SK-N-SH (cell line): ENCODE measurements around the gene GRIN1. TPM values are rescaled to one million over a fixed set of nuclear protein-coding genes. Genes with fewer than 3 reads are reported as not detected.

ENCODE experiments used
- CTCF ChIA-PET: fragments of 300-600, 350-600 bp; formaldehyde crosslinking; extraction: SDS; loops from one replicate; lab custom pipeline; 2021; lab: Yijun Ruan, JAX
- POLR2A ChIA-PET: fragments of 350-600 bp; sonication (Branson Sonifier 250); formaldehyde crosslinking; extraction: SDS; loops from one replicate; lab custom pipeline; 2020; ENCODE audit warnings: antibody characterized with exemption, inconsistent platforms; lab: Yijun Ruan, JAX
- DNase-seq: peaks from one replicate; pipeline ENCODE4 v3.0.0; 2012
- H2AFZ ChIP-seq: fragments of 200-600 bp; sonication (generic); 2 replicates; pipeline ENCODE4 v1.8.1; 2016; ENCODE audit warnings: antibody characterized with exemption, mild to moderate bottlenecking, low read depth
- H3F3A ChIP-seq: fragments of 200-600 bp; sonication (generic); replicated peaks from 2 replicates; pipeline ENCODE3; 2016; ENCODE audit warnings: antibody characterized with exemption, mild to moderate bottlenecking; ENCODE audit not compliant: insufficient read depth
- H3K27ac ChIP-seq, 2 experiments: fragments of 200-500 bp in 1 of 2; fragments of 200-600 bp in 1 of 2; sonication (Bioruptor generic) in 1 of 2; sonication (generic), shearing (Covaris generic) in 1 of 2; 2 replicates each; pipeline versions ENCODE4 v1.5.1 to v1.6.1; 2014 to 2016; ENCODE audit warnings: low read depth in 2 of 2, inconsistent platforms in 1 of 2, low read length in 1 of 2, mild to moderate bottlenecking in 1 of 2, mixed read lengths in 1 of 2
- H3K27me3 ChIP-seq: fragments of 200-600 bp; sonication (generic), shearing (Covaris generic); 2 replicates; pipeline ENCODE4 v1.6.1; 2016; ENCODE audit warnings: mixed run types; ENCODE audit not compliant: insufficient read depth
- H3K36me3 ChIP-seq, 2 experiments: fragments of 200-500 bp in 1 of 2; fragments of 200-600 bp in 1 of 2; sonication (Bioruptor generic) in 1 of 2; sonication (generic) in 1 of 2; replicated peaks in 1 of 2; 2 replicates each; pipeline versions ENCODE3 to v1.5.1; 2014 to 2016; ENCODE audit warnings: low read length in 1 of 2, mild to moderate bottlenecking in 1 of 2; ENCODE audit not compliant: insufficient read depth in 2 of 2, control insufficient read depth in 1 of 2
- H3K4me1 ChIP-seq, 2 experiments: fragments of 200-500 bp in 1 of 2; fragments of 200-600 bp in 1 of 2; sonication (Bioruptor generic) in 1 of 2; sonication (generic), shearing (Covaris generic) in 1 of 2; 2 replicates each; pipeline versions ENCODE4 v1.5.1 to v1.6.1; 2014 to 2016; ENCODE audit warnings: low read depth in 1 of 2, low read length in 1 of 2, mixed run types in 1 of 2; ENCODE audit not compliant: insufficient read depth in 2 of 2, control insufficient read depth in 1 of 2
- H3K4me2 ChIP-seq: fragments of 200-600 bp; sonication (generic), shearing (Covaris generic); 2 replicates; pipeline ENCODE4 v1.6.1; 2017; ENCODE audit warnings: mixed run types
- H3K4me3 ChIP-seq, 2 experiments: fragments of 200-500 bp in 1 of 2; fragments of 200-600 bp in 1 of 2; sonication (Bioruptor generic) in 1 of 2; sonication (generic), shearing (Covaris generic) in 1 of 2; 2 replicates each; pipeline versions ENCODE4 v1.5.1 to v1.8.1; 2014 to 2016; ENCODE audit warnings: low read depth in 2 of 2, inconsistent platforms in 1 of 2, low read length in 1 of 2, mild to moderate bottlenecking in 1 of 2, mixed read lengths in 1 of 2, moderate library complexity in 1 of 2
- H3K79me2 ChIP-seq: fragments of 200-600 bp; sonication (generic); 2 replicates; pipeline ENCODE4 v1.8.1; 2017; ENCODE audit warnings: mild to moderate bottlenecking; ENCODE audit not compliant: insufficient read depth
- H3K9ac ChIP-seq: fragments of 200-600 bp; sonication (generic); 2 replicates; pipeline ENCODE4 v1.6.1; 2017; ENCODE audit warnings: mixed run types
- H3K9me2 ChIP-seq: fragments of 200-600 bp; sonication (generic); 2 replicates; pipeline ENCODE4 v1.6.1; 2017; ENCODE audit warnings: mixed run types
- H3K9me3 ChIP-seq: fragments of 200-600 bp; sonication (generic); 2 replicates; pipeline ENCODE4 v1.6.1; 2017; ENCODE audit warnings: mixed run types, mild to moderate bottlenecking, moderate library complexity
- H4K20me1 ChIP-seq: fragments of 200-600 bp; sonication (generic); 2 replicates; pipeline ENCODE4 v1.6.1; 2017; ENCODE audit warnings: mild to moderate bottlenecking, mixed run types; ENCODE audit not compliant: insufficient read depth
- IRF3 ChIP-seq: fragments of 150-350 bp; IDR thresholded peaks from 2 replicates; pipeline ENCODE4 v1.6.1; 2016; ENCODE audit warnings: mild to moderate bottlenecking, low read depth, low read length
- JUND ChIP-seq: IDR thresholded peaks from 2 replicates; pipeline ENCODE4 v1.4.0; 2012
- MAX ChIP-seq: IDR thresholded peaks from 2 replicates; pipeline ENCODE4 v1.4.0; 2012; ENCODE audit warnings: low read depth
- MXI1 ChIP-seq: IDR thresholded peaks from 2 replicates; pipeline ENCODE4 v1.6.1; 2012; ENCODE audit warnings: mild to moderate bottlenecking, low read depth, low read length, improper control_type of control experiment
- NFIC ChIP-seq: IDR thresholded peaks from 2 replicates; pipeline ENCODE4 v1.4.0; 2012; ENCODE audit warnings: borderline replicate concordance
- PBX3 ChIP-seq: IDR thresholded peaks from 2 replicates; pipeline ENCODE4; 2012
- REST ChIP-seq: IDR thresholded peaks from 2 replicates; pipeline ENCODE4 v1.6.1; 2012; ENCODE audit warnings: mild to moderate bottlenecking, low read depth, low read length, moderate library complexity
- RXRA ChIP-seq: IDR thresholded peaks from 2 replicates; pipeline ENCODE4 v1.4.0; 2012; ENCODE audit warnings: low read depth, mild to moderate bottlenecking, borderline replicate concordance
- SMC3 ChIP-seq: IDR thresholded peaks from 2 replicates; pipeline ENCODE4 v1.6.1; 2012; ENCODE audit warnings: low read depth, low read length, improper control_type of control experiment
- TAF1 ChIP-seq: IDR thresholded peaks from 2 replicates; pipeline ENCODE4 v1.6.1; 2012; ENCODE audit warnings: low read depth, mild to moderate bottlenecking, low read length, moderate library complexity, borderline replicate concordance
- TCF12 ChIP-seq: IDR thresholded peaks from 2 replicates; pipeline ENCODE4 v1.4.0; 2012
- USF1 ChIP-seq: IDR thresholded peaks from 2 replicates; pipeline ENCODE4 v1.4.0; 2012; ENCODE audit warnings: low read depth, borderline replicate concordance
- ZBTB33 ChIP-seq: IDR thresholded peaks from 2 replicates; pipeline ENCODE4 v1.4.0; 2012; ENCODE audit warnings: low read depth, borderline replicate concordance
- WGBS: methylation state at CpG from one replicate; pipeline ENCODE4 v1.1.6; 2017; ENCODE audit warnings: low lambda C conversion rate; 5-methylcytosine and 5-hydroxymethylcytosine counted together
- polyA plus RNA-seq, 3 experiments: library from polyadenylated mRNA; depleted of rRNA; stranded (reverse); fragments of >200 nt; gene quantifications; 2 replicates each; pipeline ENCODE4 v1.2.3, GENCODE V29; 2012

Gene GRIN1
- polyA plus RNA-seq, 1 of the 3 experiments (the other 2 are of a cell fraction): not detected

DNA sequence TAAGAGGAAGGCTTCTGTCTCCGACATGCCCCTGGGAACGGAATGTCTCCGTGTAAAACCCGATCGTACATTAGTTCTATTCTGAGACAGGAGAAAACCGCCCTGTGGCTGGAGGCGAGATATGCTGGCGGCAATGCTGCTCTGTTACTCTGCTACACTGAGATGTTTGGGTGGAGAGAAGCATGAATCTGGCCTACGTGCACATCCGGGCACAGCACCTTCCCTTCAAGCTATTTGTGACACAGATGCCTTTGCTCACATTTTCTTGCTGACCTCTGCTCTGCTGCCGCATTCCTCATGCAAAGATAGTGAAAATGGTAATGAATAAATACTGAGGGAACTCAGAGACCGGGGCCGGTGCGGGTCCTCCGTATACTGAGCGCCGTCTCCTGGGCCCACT is 22.2 kb upstream of the GRIN1 start:
- Histone ChIP-seq H3K27me3 (no peaks in the 10 kb centered on the region), H3K4me2 (no peak overlapping the region), H3K9ac (no peak overlapping the region), H3K27ac (no peak overlapping the region), H3K9me3 (no peaks in the 10 kb centered on the region), H3F3A (no peaks in the 10 kb centered on the region), H4K20me1 (no peaks in the 10 kb centered on the region), H3K9me2 (no peaks in the 10 kb centered on the region), H3K36me3 (peaks cover 0 to 12% of the 10 kb centered on the region in 2 experiments), H3K4me3 (no peak overlapping the region), H2AFZ (no peak overlapping the region), H3K4me1 (peaks cover 0 to 10% of the 10 kb centered on the region in 2 experiments; a peak in 1 of 4 replicates), H3K79me2 (no peaks in the 10 kb centered on the region)
- DNase-seq: no peak
- CTCF ChIA-PET: interaction anchor here (0.6 to 4.9 kb wide), 4 partner anchors 21 to 120 kb away, joined by 3 to 40 read pairs (median 22); partner anchors contain the start of gene RNF224
- POLR2A ChIA-PET: no interaction called here
- WGBS: 96% methylated on average over 17 of the region's 17 CpGs
- TF ChIP-seq MAX (no peak), REST (no peak), RXRA (no peak), SMC3 (no peak), JUND (no peak), PBX3 (no peak), TAF1 (no peak), NFIC (no peak), MXI1 (no peak), IRF3 (no peak), USF1 (no peak), TCF12 (no peak), ZBTB33 (no peak)
